Esophagus muscularis mucosa (tissue), 4 donors: ENCODE measurements around the gene SH3GL3.

Source experiments
- CTCF ChIP-seq, 3 experiments: fragments of 200-600 bp in 2 of 3; fragments of 450-650 bp in 1 of 3; sonication (generic) in 2 of 3; IDR thresholded peaks; one replicate each; pipeline ENCODE4 v1.5.1; 2017 to 2019; ENCODE audit warnings: antibody characterized with exemption in 3 of 3, mild to moderate bottlenecking in 2 of 3, moderate library complexity in 1 of 3
- EP300 ChIP-seq: sonication (generic); formaldehyde crosslinking; IDR thresholded peaks from one replicate; pipeline ENCODE4 v1.6.1; 2017; ENCODE audit warnings: antibody characterized with exemption
- POLR2AphosphoS5 ChIP-seq, 2 donors: sonication (generic); formaldehyde crosslinking; IDR thresholded peaks; one replicate each; pipeline ENCODE4 v1.6.1; 2017; ENCODE audit warnings: antibody characterized with exemption in 2 of 2

DNA sequence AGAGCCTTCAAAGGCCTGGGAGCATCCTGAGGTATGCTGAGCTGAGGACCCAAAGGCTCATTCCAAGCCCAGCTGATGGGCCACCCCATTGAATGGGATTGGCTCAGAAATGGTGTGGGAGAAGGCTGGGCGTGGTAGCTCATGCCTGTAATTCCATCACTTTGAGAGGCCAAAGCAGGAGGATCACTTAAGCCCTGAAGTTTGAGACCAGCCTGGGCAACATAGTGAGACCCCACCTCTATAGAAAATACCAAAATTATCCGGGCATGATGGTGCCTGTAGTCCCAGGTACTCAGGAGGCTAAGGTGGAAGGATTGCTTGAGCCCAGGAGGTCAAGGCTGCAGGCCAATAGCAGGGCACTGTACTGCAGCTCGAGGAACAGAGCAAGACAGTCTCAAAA lies 163.0 kb downstream of the SH3GL3 start:
- TF ChIP-seq CTCF (IDR thresholded peaks at IDR 0.05) (no peak), POLR2AphosphoS5 (IDR thresholded peaks at IDR 0.05) (no peak), EP300 (no peak)
